ENCODE measurements around the gene KRT75. TPM values are rescaled to one million over a fixed set of nuclear protein-coding genes. Genes with fewer than 3 reads are reported as not detected.

KRT75 gene
- total RNA-seq, 1 donor from 2014 or later = not detected

DNA sequence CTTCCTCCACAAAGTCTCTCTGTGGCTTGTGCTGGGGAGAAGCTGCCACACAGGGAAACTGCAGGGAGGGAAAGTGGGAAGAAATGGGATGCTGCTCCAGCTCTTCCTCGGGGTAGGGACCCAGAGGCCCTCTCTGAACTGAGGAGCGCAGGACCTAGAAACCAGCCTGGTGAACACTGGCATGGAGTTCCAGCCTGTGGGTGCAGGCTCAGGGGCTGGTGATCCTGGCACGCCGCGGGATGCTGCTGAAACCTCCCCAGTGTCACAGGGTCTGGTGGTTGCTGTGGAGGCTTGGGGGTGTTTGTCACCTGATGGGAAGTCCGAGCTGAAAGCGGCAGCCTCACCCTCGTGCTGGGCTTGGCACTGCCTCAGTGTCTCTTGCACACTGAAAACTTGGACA, 5.2 kb upstream of the KRT75 start:
- Histone ChIP-seq H2AFZ (replicated peaks) (no peak overlapping the region), H3K9ac (no peak overlapping the region), H3K27me3 (no peaks in the 10 kb centered on the region), H3K27ac (no peak overlapping the region), H4K20me1 (ENCODE audit: low read depth) (no peaks in the 10 kb centered on the region), H3K79me2 (ENCODE audit: low read depth) (no peaks in the 10 kb centered on the region), H3K4me2 (no peak overlapping the region), H3K9me3 (ENCODE audit: low read depth) (no peaks in the 10 kb centered on the region), H3K4me3 (no peak overlapping the region), H3F3A (ENCODE audit: low read depth) (peaks cover 7% of the 10 kb centered on the region), H3K4me1 (peaks cover 25% of the 10 kb centered on the region), H3K36me3 (no peaks in the 10 kb centered on the region)
- TF ChIP-seq, protein P1, sequence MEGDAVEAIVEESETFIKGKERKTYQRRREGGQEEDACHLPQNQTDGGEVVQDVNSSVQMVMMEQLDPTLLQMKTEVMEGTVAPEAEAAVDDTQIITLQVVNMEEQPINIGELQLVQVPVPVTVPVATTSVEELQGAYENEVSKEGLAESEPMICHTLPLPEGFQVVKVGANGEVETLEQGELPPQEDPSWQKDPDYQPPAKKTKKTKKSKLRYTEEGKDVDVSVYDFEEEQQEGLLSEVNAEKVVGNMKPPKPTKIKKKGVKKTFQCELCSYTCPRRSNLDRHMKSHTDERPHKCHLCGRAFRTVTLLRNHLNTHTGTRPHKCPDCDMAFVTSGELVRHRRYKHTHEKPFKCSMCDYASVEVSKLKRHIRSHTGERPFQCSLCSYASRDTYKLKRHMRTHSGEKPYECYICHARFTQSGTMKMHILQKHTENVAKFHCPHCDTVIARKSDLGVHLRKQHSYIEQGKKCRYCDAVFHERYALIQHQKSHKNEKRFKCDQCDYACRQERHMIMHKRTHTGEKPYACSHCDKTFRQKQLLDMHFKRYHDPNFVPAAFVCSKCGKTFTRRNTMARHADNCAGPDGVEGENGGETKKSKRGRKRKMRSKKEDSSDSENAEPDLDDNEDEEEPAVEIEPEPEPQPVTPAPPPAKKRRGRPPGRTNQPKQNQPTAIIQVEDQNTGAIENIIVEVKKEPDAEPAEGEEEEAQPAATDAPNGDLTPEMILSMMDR (IDR thresholded peaks at IDR 0.05) = no peak
- no peak for TF ChIP-seq EZH2phosphoT487 (IDR thresholded peaks at IDR 0.05)
- TF ChIP-seq EZH2 (IDR thresholded peaks at IDR 0.05) = no peak
- Mint-ChIP-seq H3K27ac (no peak overlapping the region), H3K36me3 (no peaks in the 10 kb centered on the region), H3K4me3 (no peak overlapping the region), H3K27me3 (ENCODE audit: insufficient read depth, low read depth) (peaks cover 6% of the 10 kb centered on the region), H3K9me3 (no peaks in the 10 kb centered on the region), H3K4me1 (peaks cover 41% of the 10 kb centered on the region)
- no peak for DNase-seq (ENCODE audit: low spot score)

DNA sequence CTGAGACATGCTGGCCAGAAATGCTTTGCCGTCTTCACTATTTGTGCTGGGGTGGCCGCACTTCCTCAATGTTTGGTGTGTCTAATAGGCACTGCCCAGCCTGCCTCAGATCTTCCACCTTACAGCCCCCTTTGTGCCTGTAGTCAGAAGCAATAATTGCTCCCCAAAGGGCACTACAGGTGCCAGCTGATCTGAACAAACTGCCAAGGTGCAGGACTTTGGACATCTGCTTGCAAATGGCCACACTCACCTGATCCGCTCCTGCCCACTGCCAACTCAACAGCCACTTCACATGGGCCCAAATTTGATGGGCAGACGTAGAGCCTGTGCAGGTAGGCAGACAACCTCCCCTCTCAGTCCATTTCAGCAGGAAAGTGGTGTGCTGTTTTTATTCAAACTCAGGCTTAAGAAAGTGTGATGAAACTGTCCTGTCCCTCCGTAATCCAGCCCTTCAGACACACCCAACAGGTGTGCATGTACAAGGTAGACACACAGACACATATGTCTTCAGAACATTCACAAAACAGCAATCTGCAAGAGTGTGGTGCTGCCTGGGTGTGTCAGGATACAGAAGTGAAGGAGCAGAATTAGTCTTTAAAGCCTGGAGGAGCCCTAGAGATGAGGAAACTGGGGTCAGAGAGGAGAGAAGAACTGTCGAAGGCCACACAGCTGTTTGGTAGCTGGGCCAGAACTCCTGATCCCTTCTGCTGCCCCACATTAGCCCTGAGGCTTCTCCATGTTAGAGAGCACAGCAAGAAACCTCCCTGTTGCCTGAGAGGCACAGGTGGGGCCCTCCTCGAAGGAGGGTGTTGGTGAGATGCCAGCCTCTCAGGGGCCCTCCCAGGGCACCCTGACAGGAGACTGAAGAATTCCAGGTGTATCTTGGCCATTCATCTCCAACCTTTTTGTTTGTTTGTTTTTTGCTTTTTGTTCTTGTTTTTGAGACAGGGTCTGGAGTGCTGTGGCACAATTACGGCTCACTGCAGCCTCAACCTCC, 4.4 kb upstream of the KRT75 start:
- no peaks in the 10 kb centered on the region for H3K9me3 ChIP-seq (ENCODE audit: low read depth)
- no peaks in the 10 kb centered on the region for H3K36me3 Mint-ChIP-seq
- no peaks in the 10 kb centered on the region for H3K36me3 ChIP-seq
- TF ChIP-seq, protein P1 (IDR thresholded peaks at IDR 0.05) = no peak
- no peak for TF ChIP-seq EZH2phosphoT487 (IDR thresholded peaks at IDR 0.05)
- TF ChIP-seq EZH2 (IDR thresholded peaks at IDR 0.05) = no peak
- no peaks in the 10 kb centered on the region for H3K9me3 Mint-ChIP-seq
- H3K27me3 ChIP-seq = no peaks in the 10 kb centered on the region
- no peak overlapping the region for H3K27ac Mint-ChIP-seq
- peaks cover 41% of the 10 kb centered on the region for H3K4me1 Mint-ChIP-seq
- H3K79me2 ChIP-seq (ENCODE audit: low read depth) = no peaks in the 10 kb centered on the region
- peaks cover 25% of the 10 kb centered on the region for H3K4me1 ChIP-seq
- peaks cover 7% of the 10 kb centered on the region for H3F3A ChIP-seq (ENCODE audit: low read depth)
- no peak overlapping the region for H3K4me3 ChIP-seq
- no peak overlapping the region for H3K4me2 ChIP-seq
- no peak overlapping the region for H3K4me3 Mint-ChIP-seq
- no peak overlapping the region for H3K27ac ChIP-seq
- peaks cover 8% of the 10 kb centered on the region for H3K27me3 Mint-ChIP-seq (ENCODE audit: insufficient read depth, low read depth)
- no peak overlapping the region for H2AFZ ChIP-seq (replicated peaks)
- no peak overlapping the region for H3K9ac ChIP-seq
- no peak for DNase-seq (ENCODE audit: low spot score)
- H4K20me1 ChIP-seq (ENCODE audit: low read depth) = no peaks in the 10 kb centered on the region

DNA sequence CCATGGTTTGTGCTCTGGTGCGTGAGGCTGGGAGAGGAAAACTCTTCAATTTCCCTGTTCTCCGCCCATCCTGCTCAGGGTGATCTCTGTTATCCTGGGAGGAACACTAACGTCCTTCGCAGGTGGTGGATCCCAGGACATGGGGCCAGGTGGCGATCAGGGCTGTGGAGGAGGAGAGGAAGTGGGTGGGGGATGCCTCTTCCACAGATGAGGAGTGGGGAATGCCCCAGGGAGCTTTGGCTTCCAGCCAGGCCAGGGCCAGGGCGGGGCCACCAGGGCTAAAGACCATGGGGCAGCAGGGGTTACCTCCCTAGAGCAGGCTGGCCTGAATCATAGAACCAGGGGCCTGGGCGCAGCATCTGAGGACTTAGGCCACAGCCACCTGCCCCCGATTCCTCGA, 3.3 kb upstream of the KRT75 start:
- no peak for DNase-seq (ENCODE audit: low spot score)
- no peak overlapping the region for H2AFZ ChIP-seq (replicated peaks)
- Mint-ChIP-seq H3K27me3 (ENCODE audit: insufficient read depth, low read depth) (peaks cover 8% of the 10 kb centered on the region), H3K9me3 (no peaks in the 10 kb centered on the region), H3K27ac (peak overlapping the region; percentile 27), H3K4me3 (no peak overlapping the region), H3K36me3 (no peaks in the 10 kb centered on the region), H3K4me1 (peaks cover 35% of the 10 kb centered on the region)
- H4K20me1 ChIP-seq (ENCODE audit: low read depth) = no peaks in the 10 kb centered on the region
- H3K27ac ChIP-seq = no peak overlapping the region
- H3K27me3 ChIP-seq = no peaks in the 10 kb centered on the region
- no peaks in the 10 kb centered on the region for H3K9me3 ChIP-seq (ENCODE audit: low read depth)
- H3K79me2 ChIP-seq (ENCODE audit: low read depth) = no peaks in the 10 kb centered on the region
- peaks cover 7% of the 10 kb centered on the region for H3F3A ChIP-seq (ENCODE audit: low read depth)
- TF ChIP-seq, protein P1 (IDR thresholded peaks at IDR 0.05) = no peak
- TF ChIP-seq EZH2phosphoT487 (IDR thresholded peaks at IDR 0.05) = no peak
- TF ChIP-seq EZH2 (IDR thresholded peaks at IDR 0.05) = no peak
- no peaks in the 10 kb centered on the region for H3K36me3 ChIP-seq
- H3K4me1 ChIP-seq = peaks cover 19% of the 10 kb centered on the region
- H3K9ac ChIP-seq = no peak overlapping the region
- H3K4me2 ChIP-seq = no peak overlapping the region
- H3K4me3 ChIP-seq = no peak overlapping the region

Data from neural progenitor cell (in vitro differentiated cells).